ENCODE data around the gene POLR3K.
"Not testable (repeated sequence)": the region's sequence is repeated elsewhere in the genome, so short reads cannot be mapped to it uniquely, and the experiment has no call there.

POLR3K gene

GRCh38 chr16:63998-64913 is 10.8 kb upstream of the POLR3K start:
- DNase-seq = no peak

GRCh38 chr16:63466-63865 is 10.1 kb upstream of the POLR3K start:
- no peak for DNase-seq

- no peak for DNase-seq
These were observed 9.6 kb upstream of the POLR3K start for GRCh38 chr16:62968-63391.

GRCh38 chr16:62283-62967 is 9.0 kb upstream of the POLR3K start:
- DNase-seq = no peak

GRCh38 chr16:61879-62281 is 8.5 kb upstream of the POLR3K start:
- DNase-seq = no peak

- no peak for DNase-seq
These were observed 7.8 kb upstream of the POLR3K start for GRCh38 chr16:60929-61878.

DNA sequence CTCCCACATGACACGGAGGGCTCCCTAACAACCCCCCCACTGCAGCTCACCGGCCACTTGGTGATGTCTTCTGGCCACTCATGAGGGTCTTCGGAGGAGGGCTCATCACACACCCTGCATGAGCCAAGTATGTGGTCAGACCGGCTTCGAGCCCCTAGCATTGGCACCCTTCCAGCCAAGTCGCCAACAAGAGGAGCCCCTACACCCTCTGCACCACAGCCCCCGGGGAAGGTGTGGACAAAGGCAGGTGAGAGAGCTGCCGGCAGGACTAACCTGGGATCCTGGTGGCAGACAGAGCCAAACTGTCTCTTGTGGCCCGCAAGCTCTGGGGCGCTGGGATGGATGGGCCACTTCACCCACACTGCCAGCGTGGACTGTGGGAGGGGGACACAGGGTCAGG is 6.8 kb upstream of the POLR3K start:
- no peak for DNase-seq

DNA sequence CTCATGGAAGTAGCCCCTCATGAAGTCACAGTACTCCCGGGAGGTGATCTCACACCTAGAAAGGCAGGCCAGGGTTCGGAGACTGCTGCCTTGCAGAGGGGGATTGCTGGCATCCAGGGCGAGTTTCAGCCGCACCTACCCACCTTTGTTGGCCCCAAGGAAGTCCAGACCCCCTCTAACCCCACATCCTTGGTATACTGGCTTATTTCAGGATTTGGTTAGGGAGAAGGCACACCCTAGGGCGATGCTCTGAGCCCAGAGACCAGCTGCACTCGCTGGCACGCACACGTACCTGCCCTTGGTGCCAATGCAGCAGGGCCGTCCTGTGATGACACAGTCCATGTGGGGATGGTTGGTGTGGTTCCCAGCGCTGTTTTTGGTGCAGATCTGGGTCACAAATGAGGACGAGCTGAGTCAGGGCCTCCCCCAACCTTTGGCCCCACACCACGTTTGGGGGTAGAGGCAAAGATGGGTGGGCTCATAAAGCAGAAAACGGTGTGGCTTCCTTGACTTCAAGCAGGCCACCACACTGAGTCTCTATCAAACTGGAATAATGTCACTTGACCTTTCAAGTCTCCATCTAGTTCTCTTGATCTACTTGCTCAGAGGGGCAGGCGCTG is 6.1 kb upstream of the POLR3K start:
- DNase-seq = no peak

DNA sequence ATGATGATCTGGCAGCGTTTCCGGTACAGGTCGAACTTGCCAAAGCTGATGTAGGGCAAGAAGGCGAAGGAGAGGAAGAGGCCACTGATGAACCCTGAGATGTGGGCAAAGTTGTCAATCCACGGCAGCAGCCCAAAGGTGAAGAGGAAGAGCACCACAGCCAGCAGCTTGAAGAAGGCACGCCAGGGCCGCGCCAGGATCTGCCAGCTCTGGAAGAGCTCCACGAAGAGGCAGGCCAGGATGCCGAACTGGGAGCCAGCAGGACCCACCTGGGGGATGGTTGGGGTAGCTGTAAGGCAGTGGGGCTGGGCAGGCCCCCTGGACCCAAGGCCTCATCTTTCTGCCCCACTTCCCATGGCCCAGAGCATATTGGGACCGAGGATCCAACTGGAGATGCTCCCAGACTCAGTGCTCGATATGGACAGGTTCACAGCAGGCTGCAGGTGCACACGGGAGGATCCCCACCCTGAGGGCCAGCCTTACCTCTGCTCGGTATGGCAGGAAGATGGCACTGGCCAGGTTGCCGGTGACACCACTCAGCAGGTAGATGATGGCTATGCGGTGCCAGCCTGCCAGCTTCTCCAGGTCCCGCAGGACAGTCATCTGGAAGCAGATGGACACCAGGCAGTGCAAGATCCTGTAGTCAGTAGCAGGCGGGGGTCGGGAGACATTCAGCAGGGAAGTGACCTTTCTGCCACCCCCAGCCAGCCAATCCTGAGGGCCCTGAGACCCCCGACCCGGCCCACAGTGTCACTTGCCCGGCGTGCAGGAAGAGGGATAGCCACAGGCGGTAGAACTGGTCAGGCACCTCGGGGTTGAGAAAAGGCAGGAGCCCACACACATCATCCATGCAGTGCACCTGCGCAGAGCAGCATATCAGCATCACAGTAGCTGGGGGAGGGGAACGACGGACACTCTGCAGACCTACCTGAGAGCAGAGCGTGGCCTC is 5.4 kb upstream of the POLR3K start:
- no peak for DNase-seq

DNA sequence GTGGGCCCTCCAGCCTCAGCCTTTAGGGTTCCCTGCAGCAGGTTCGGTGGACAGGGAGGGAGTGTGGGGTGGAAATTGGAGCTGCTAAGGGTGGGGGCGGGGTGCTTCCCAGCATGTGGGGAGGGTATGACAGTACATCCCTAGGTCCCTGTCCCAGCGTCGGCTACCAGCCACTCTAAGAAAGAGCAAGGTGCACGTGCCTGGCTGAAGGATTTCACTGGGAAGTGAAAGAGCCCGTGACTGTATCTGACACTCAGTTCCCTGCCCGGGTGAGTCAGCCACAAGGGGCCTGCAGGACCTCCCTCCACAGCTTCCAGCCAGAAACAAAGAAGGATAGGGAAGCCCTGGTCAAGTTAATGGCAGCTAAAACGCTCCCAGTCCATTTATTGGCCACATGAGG is 4.3 kb upstream of the POLR3K start:
- no peak for DNase-seq

DNA sequence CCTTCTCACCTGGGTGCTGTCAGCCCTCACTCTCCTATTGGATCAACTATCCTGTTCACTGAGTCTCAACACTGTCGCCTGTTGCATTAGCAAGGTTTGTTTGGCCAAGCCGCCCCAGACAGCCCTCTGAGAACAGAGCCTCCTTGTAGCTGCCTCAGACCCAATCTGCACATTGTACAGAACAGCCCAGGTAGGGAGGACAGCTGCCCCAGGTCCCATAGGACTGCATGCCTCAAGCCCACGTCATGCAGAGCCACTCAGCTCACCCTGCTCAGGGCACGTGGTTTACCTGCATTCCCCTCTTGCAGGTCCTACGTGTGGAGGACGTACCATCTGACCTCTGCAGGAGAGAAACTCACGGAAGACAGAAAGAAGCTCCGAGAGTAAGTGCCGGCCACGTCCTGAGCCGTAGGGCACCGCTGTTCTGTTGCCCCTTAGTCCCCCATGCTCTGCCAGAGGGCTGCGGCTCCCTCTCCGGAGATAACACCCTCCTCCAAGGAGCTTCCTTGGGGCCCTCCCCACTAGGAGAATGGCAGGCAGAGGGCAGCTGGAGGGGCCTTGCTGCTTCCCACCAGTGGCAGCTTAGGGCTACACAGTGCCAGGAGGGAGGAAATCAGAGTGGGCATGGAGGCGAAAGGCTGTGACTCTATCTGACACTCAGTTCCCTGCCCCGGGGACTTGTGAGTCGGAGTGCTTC is 3.0 kb upstream of the POLR3K start:
- DNase-seq = no peak

- no peak for DNase-seq
These were observed 2.2 kb upstream of the POLR3K start for GRCh38 chr16:55571-56136.

GRCh38 chr16:54237-54581 is 801 bp upstream of the POLR3K start:
- no peak for DNase-seq

DNA sequence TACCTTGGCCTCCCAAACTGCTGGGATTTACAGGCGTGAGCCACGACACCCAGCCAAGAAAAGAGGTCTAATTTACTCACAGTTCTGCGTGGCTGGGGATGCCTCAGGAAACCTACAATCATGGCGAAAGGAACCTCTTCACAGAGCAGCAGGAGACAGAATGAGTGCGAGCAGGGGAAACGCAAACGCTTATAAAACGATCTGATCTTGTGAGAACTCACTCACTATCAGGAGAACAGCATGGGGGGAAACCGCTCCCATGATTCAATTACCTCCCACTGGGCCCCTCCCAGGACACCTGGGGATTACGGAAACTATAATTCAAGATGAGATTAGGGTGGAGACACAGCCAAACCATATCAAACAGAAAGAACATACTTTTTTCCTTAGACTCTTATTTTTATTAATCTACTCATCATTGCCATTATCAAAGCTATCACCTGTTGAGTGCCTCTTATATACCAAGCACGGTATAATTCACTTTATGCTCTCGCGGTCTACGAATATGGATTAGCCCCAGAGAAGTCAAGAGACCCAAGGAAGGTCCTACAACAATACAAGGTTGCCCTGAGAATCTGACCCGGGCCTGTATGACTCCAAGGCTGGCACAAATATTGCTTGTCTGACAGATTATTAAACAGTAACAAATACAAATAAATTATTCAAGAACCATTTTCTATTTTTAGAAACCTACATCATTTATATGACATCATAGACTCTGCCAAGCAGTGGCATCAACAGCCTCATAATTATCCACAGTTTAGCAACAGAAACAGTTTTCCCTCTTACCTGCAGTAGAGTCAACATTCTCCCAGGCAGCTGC is 2.4 kb downstream of the POLR3K start:
- no peak for DNase-seq

GRCh38 chr16:47234-47633 is 6.2 kb downstream of the POLR3K start:
- no peak for DNase-seq

DNA sequence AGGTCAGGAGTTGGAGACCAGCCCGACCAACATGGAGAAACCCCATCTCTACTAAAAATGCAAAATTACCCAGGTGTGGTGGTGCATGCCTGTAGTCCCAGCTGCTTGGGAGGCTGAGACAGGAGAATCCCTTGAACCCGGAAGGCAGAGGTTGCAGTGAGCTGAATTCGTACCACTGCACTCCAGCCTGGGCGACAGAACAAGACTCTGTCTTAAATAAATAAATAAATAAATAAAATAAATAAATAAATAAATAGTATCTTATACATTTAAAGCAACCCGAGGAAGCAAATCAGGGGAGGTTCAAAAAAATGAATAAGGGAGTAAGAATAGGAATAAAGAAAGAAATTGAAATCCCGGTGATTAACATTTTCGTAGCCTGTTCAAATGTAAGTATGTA is 6.9 kb downstream of the POLR3K start:
- DNase-seq = not testable (repeated sequence)

DNA sequence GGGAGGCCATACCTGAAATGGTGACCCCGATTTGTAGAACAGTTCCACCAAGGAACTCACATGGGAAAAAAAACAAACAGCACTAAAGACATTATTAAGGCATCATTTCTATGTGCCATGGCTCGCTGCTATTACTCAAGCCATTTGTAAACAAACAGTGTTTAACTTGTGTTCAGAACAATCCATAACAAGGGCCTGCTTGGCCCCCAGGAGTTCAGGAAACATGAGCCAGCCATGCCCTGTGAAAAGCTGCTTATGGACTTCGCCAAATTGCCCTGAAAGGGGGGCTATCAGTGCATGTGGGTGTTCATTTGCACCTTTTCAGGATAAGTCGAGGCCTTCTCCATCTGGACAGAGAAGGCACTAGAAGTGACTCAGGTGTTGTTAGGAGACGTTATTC is 8.0 kb downstream of the POLR3K start:
- no peak for DNase-seq

DNA sequence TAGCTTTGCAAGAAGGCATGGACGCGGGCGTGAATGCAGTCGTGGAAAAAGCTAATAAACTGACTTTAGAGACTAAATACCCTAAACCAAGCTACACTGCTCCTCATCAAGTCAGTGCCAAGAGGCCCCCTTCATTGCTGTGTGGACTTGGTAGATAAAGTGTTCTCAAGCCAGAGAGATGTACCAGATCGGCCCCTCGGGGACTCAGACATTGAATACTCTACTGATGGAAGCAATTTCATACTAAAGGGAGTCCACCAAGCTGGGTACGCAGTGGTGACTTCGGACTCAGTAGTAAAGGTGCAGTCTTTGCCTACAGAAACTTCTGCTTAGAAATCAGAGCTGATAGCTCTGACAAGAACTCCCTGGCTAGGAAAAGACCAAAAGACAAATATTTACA is 8.8 kb downstream of the POLR3K start:
- DNase-seq = no peak

DNA sequence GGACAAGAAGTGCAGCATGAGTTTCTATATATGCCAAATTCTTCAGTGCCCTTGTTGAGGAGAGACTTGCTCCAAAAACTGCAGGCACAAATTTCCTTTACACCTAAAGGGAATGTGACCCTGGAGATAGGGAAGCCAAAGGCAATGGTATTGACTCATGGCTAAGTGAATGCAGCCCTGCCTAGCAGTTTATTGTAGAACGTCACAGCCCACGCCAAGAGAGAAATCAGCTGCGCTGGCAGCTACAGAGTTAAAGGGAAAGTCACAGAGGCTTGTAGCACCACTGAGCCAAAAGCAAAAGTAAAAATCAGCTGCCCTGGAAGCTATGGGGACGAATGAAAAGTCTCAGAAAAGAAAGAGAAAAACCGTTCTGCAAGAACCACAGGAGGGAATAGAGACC is 10.1 kb downstream of the POLR3K start:
- DNase-seq = no peak

GRCh38 chr16:42691-43090 is 10.7 kb downstream of the POLR3K start:
- no peak for DNase-seq

Data from activated effector memory CD4-positive, alpha-beta T cell treated with Interleukin-2 at 50 U/mL for 16 hours (primary cell).